ENCODE data around the gene ITPR1. TPM values are rescaled to one million over a fixed set of nuclear protein-coding genes. Genes with fewer than 3 reads are reported as not detected.

The ITPR1 gene
- total and polyA plus RNA-seq, 2 experiments from 2014 or later: 6.8 to 21.0 TPM

GRCh38 chr3:4751502-4752101 is 258.5 kb downstream of the ITPR1 start:
- H3K27me3 ChIP-seq (ENCODE audit: insufficient read depth): no peaks in the 10 kb centered on the region
- no peak overlapping the region for H3K27ac Mint-ChIP-seq
- no peak for DNase-seq (ENCODE audit: low spot score)
- H3K4me3 Mint-ChIP-seq: no peak overlapping the region
- H4K20me1 ChIP-seq (replicated peaks; ENCODE audit: insufficient read depth): no peaks in the 10 kb centered on the region
- no peaks in the 10 kb centered on the region for H3K9me2 ChIP-seq (ENCODE audit: insufficient read depth)
- H3K4me2 ChIP-seq: no peak overlapping the region
- no peaks in the 10 kb centered on the region for H3F3A ChIP-seq (replicated peaks; ENCODE audit: low read depth)
- peaks cover 17% of the 10 kb centered on the region for H3K4me1 Mint-ChIP-seq
- H2AFZ ChIP-seq: no peak overlapping the region
- no peak for ATAC-seq
- peaks cover 7% of the 10 kb centered on the region; the same call in 1 of the 2 replicates for H3K4me1 ChIP-seq (ENCODE audit: insufficient read depth)
- H3K36me3 ChIP-seq (ENCODE audit: insufficient read depth): no peaks in the 10 kb centered on the region
- TF ChIP-seq NANOG (IDR thresholded peaks at IDR 0.05; ENCODE audit: borderline replicate concordance) (no peak), EZH2phosphoT487 (IDR thresholded peaks at IDR 0.05; ENCODE audit: unreplicated experiment) (no peak), JUNB (IDR thresholded peaks at IDR 0.05; ENCODE audit: unreplicated experiment) (no peak), CTCF (conservative IDR thresholded peaks at IDR 0.05; ENCODE audit: low read depth in 2 of 2) (no peak), REST (IDR thresholded peaks at IDR 0.05; ENCODE audit: unreplicated experiment) (no peak), ZNF331 (CRISPR knock-in tag; IDR thresholded peaks at IDR 0.05; ENCODE audit: low read depth) (no peak), POLR2AphosphoS5 (IDR thresholded peaks at IDR 0.05; ENCODE audit: low read depth) (no peak), EZH2 (IDR thresholded peaks at IDR 0.05; ENCODE audit: low read depth, unreplicated experiment) (no peak)
- no peak overlapping the region for H3K4me3 ChIP-seq
- H3K27ac ChIP-seq (ENCODE audit: low read depth): no peak overlapping the region
- H3K27me3 Mint-ChIP-seq (ENCODE audit: insufficient read depth, low read depth, poor library complexity): no peaks in the 10 kb centered on the region
- H3K9me3 Mint-ChIP-seq: no peaks in the 10 kb centered on the region
- H3K36me3 Mint-ChIP-seq (ENCODE audit: low read depth): no peaks in the 10 kb centered on the region
- H3K79me2 ChIP-seq (replicated peaks; ENCODE audit: insufficient read depth): no peaks in the 10 kb centered on the region

GRCh38 chr3:4752201-4753072 is 259.3 kb downstream of the ITPR1 start:
- Mint-ChIP-seq H3K36me3 (ENCODE audit: low read depth) (no peaks in the 10 kb centered on the region), H3K4me3 (no peak overlapping the region), H3K27ac (no peak overlapping the region), H3K27me3 (ENCODE audit: insufficient read depth, low read depth, poor library complexity) (no peaks in the 10 kb centered on the region), H3K4me1 (peaks cover 17% of the 10 kb centered on the region), H3K9me3 (no peaks in the 10 kb centered on the region)
- Histone ChIP-seq H3F3A (replicated peaks; ENCODE audit: low read depth) (no peaks in the 10 kb centered on the region), H3K27me3 (ENCODE audit: insufficient read depth) (no peaks in the 10 kb centered on the region), H3K4me3 (no peak overlapping the region), H3K27ac (ENCODE audit: low read depth) (no peak overlapping the region), H3K9me2 (ENCODE audit: insufficient read depth) (no peaks in the 10 kb centered on the region), H3K36me3 (ENCODE audit: insufficient read depth) (no peaks in the 10 kb centered on the region), H2AFZ (no peak overlapping the region), H3K4me1 (ENCODE audit: insufficient read depth) (peaks cover 7% of the 10 kb centered on the region; the same call in 1 of the 2 replicates), H3K4me2 (no peak overlapping the region), H4K20me1 (replicated peaks; ENCODE audit: insufficient read depth) (no peaks in the 10 kb centered on the region), H3K79me2 (replicated peaks; ENCODE audit: insufficient read depth) (no peaks in the 10 kb centered on the region)
- DNase-seq (ENCODE audit: low spot score) (no peak), ATAC-seq (no peak)
- no peak for TF ChIP-seq CREB1 (CRISPR knock-in tag; IDR thresholded peaks at IDR 0.05; ENCODE audit: low read depth)
- TF ChIP-seq POLR2AphosphoS5 (IDR thresholded peaks at IDR 0.05; ENCODE audit: low read depth): no peak
- no peak for TF ChIP-seq CTCF (conservative IDR thresholded peaks at IDR 0.05; ENCODE audit: low read depth in 2 of 2)
- TF ChIP-seq STAT1 (IDR thresholded peaks at IDR 0.05; ENCODE audit: unreplicated experiment): no peak
- no peak for TF ChIP-seq NANOG (IDR thresholded peaks at IDR 0.05; ENCODE audit: borderline replicate concordance)
- no peak for TF ChIP-seq ZNF114 (CRISPR knock-in tag; IDR thresholded peaks at IDR 0.05)
- TF ChIP-seq EZH2 (IDR thresholded peaks at IDR 0.05; ENCODE audit: low read depth, unreplicated experiment): no peak
- no peak for TF ChIP-seq ZNF331 (CRISPR knock-in tag; IDR thresholded peaks at IDR 0.05; ENCODE audit: low read depth)

All from GM23338 (cell line).